ENCODE results near the gene TTC7B. TPM values are rescaled to one million over a fixed set of nuclear protein-coding genes. Genes with fewer than 3 reads are reported as not detected.

The TTC7B gene
- total and polyA plus RNA-seq, 9 of the 15 experiments (the other 6 are each of a cell fraction or from before 2014, with no cell fraction given) = 2.2 to 77.2 (median 36.7) TPM

GRCh38 chr14:90663680-90664079 lies 152.6 kb downstream of the TTC7B start (continued):
- TF ChIP-seq MXD1 (CRISPR knock-in tag; IDR thresholded peaks at IDR 0.05; ENCODE audit: borderline replicate concordance, poor library complexity, severe bottlenecking) (no peak), ZNF57 (CRISPR knock-in tag; IDR thresholded peaks at IDR 0.05) (no peak), PREB (CRISPR knock-in tag; IDR thresholded peaks at IDR 0.05) (no peak), ARHGAP35 (IDR thresholded peaks at IDR 0.05; ENCODE audit: partially characterized antibody) (no peak), ZNF79 (CRISPR knock-in tag; IDR thresholded peaks at IDR 0.05; ENCODE audit: low read depth) (no peak), E2F5 (CRISPR knock-in tag; IDR thresholded peaks at IDR 0.05) (no peak)

- intact Hi-C loops (cut with micrococcal nuclease) = no loop called here
- H3K9me1 ChIP-seq (ENCODE audit: control insufficient read depth, insufficient read depth, low read length) = no peaks in the 10 kb centered on the region
- in situ Hi-C loops (cut with MboI) = no loop called here
- peaks cover 9 to 15% of the 10 kb centered on the region in 2 experiments; a peak in 4 of 5 replicates for H3K4me1 ChIP-seq (replicated peaks in 1 of 2; ENCODE audit: control insufficient read depth in 2 of 2, insufficient read depth in 2 of 2, low read length in 2 of 2)
- H3K4me3 ChIP-seq = no peak overlapping the region
- peaks cover 9% of the 10 kb centered on the region; the same call in 2 of the 3 replicates for H3K36me3 ChIP-seq (ENCODE audit: control insufficient read depth, insufficient read depth, low read length)
- no peak for TF ChIP-seq TAF1 (IDR thresholded peaks at IDR 0.05; ENCODE audit: control insufficient read depth, extremely low read depth, insufficient read depth, low read length, severe bottlenecking)
- H4K20me1 ChIP-seq (replicated peaks; ENCODE audit: control insufficient read depth, insufficient read depth, low read length) = no peaks in the 10 kb centered on the region
- DNase-seq (ENCODE audit: extremely low read depth in 1 of 4, low spot score in 3 of 4) = no peak
- no peak overlapping the region for H3K9ac ChIP-seq (ENCODE audit: insufficient read depth in 1 of 2, low read depth in 2 of 2, low read length in 2 of 2)
- CTCF ChIA-PET (ENCODE audit: low intra/inter-chr PET ratio) = no interaction called here
- H3K27me3 ChIP-seq (ENCODE audit: control insufficient read depth in 2 of 2, insufficient read depth in 2 of 2, low read length in 2 of 2) = no peaks in the 10 kb centered on the region
- H3K4me2 ChIP-seq (ENCODE audit: insufficient read depth, low read length) = no peak overlapping the region
- no TSS peak for BruUV-seq (replicated peaks)
- no peak for FAIRE-seq
- ATAC-seq = no peak
- no peaks in the 10 kb centered on the region for H3K79me2 ChIP-seq (ENCODE audit: control insufficient read depth, insufficient read depth, low read length)
- 98% methylated on average over 5 of the region's 5 CpGs for WGBS (ENCODE audit: insufficient coverage, low coverage, missing lambda C conversion rate)
- no peak overlapping the region for H3K27ac ChIP-seq (ENCODE audit: extremely low read depth, low read depth, low read length)
- H3K9me3 ChIP-seq (replicated peaks; ENCODE audit: control insufficient read depth, insufficient read depth, low read depth, low read length) = no peaks in the 10 kb centered on the region
- H2AFZ ChIP-seq (ENCODE audit: low read depth, low read length) = no peak overlapping the region
- POLR2A ChIA-PET = interaction anchor here (1.4 kb wide), 1 partner anchor 18 kb away, joined by 3 read pairs; no protein-coding TSS in a partner anchor
These were observed 153.1 kb downstream of the TTC7B start for GRCh38 chr14:90663140-90663539.

All from K562 (cell line).